ENCODE measurements around the gene FNTB. TPM values are rescaled to one million over a fixed set of nuclear protein-coding genes. Genes with fewer than 3 reads are reported as not detected.
"Not testable (repeated sequence)": the region's sequence is repeated elsewhere in the genome, so short reads cannot be mapped to it uniquely, and the experiment has no call there.

The FNTB gene
- polyA plus RNA-seq, 4 donors = 26.1 to 36.3 (median 30.6) TPM

DNA sequence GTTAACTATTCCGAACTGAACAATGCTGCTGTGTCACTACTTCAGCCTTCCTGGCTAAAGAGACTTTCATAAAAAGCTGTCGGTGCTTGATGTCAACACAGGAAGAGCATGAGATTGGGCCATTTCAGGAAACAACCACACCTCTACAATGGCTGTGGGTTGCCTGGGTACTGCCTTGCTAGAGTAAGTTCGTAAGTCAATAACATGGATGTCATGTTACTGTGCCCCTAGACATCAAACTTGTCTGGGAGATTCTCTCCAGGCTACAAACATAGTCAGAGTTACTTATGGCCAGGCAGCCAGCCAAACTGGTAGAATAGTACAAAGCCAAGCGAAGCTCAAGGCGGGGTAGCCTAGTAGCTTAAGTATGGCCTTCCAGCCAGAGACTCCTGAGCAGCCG, 92.5 kb downstream of the FNTB start:
- no peak for DNase-seq (ENCODE audit: low read depth in 4 of 4, low spot score in 3 of 4)

DNA sequence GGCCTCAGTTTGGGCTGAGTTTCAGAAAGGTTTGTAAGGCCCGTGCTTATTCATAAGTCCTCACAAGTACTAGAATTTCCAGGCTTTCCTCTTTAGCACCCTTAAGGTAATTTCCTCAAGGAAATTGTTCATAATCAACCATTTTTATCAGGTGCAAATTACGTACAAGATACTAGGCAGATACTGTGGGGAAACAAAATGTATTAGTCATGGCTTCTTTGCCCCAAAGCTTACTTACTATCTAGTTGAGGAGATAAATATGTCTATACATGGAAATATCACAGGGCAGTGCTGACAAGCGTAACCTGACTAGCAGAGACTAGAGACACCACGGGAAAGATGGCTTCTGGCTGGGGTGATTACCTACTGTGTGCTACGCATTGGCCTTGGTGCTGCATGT, 93.1 kb downstream of the FNTB start:
- DNase-seq (ENCODE audit: low read depth in 4 of 4, low spot score in 3 of 4) = no peak

DNA sequence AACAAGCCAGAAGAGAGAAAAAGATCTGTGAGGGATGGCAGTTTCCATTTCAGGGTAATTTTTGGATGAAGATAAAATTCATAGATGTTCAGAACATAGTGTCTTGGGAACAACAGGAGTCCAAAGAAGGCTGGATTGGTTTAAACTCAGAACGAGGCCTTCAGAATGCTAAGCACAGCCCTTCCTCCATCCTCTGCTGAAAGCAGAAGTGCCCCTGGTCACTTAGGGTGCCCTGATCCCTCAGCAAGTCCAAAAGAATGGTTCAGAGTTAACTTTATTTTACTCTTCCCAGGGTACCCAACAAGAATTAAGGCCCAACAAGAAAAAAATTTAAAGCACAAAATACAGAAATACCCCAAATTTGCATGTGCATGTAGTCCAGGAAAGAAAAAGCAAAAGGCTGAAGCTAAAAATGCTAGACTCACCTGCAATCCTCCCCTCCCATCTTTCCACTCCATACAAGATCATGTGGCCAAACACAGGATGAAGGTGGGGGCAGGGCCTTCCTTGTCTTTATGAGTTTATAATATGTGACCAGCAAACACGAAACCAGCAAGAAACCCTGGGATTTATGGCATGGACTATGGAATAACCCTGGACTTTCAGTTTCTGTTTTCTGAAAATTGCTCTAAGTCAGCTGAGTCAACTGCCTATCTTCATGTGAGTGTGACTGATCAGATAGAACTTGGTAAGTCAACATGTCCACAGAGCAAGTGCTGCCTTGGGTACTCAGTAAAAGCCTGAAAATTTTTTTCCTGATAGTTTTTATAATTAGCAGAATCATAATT, 94.5 kb downstream of the FNTB start:
- DNase-seq (ENCODE audit: low read depth in 4 of 4, low spot score in 3 of 4) = no peak

DNA sequence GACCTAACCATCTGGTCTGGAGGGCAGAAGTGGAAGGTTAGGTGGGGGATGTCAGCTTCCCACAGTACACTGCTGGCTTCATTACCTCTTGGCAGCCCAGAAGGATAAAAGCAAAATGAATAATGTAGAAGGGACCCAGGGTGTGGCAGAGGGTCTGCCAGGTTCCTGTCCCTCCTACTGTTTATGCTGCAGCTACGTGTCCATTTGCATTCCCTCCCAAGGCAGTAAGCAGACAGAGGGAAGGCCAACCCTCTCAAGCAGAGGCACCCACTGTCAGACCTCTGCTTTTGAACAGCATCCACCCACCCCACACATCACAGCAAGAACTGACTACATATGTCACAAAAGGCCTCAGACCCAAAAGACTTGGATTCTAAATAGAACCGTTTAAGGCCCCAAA, 96.2 kb downstream of the FNTB start:
- DNase-seq (ENCODE audit: low read depth in 4 of 4, low spot score in 3 of 4) = no peak

DNA sequence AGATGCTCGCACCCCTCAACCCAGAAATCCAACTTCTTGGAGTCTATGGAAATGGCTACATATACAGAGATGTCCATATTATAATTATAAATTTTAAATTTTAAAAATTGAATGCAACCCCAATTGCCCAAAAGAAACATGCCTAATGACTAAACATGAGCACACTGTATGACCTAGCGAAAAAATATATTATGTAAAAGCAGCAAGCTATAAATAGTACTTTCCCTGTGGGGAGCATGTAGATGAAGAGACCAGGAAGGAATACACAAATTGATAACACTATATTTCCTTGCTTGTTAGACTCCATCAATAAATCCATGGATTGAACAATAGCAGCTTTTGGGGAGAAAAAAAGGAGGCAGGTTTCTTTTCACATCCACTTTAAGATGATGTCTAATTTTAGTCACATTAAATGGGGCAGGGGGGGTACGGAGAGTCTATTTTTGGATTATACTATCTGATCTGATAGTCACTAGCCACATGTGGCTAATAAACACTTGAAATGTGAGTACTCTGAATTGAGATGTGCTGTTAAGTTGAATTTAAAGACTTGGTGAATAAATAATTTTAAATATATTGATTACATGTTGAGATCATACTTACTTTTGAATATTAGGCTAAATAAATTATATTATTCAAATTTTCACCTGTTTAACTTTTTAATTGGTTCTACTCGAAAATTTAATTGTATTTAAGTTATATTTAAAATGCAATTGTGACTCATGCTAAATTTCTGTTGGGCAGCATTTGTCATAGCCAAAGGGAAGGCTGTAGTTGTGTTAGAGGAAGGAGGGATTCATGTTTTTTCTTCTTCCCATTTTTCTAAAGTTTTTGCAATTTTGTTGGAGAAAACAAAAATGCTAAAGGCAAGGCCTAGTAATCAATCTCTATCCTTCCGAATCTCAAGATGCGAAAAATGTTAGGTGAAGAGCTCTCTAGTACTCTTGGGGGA, 98.1 kb downstream of the FNTB start:
- DNase-seq (ENCODE audit: low read depth in 4 of 4, low spot score in 3 of 4) = no peak

DNA sequence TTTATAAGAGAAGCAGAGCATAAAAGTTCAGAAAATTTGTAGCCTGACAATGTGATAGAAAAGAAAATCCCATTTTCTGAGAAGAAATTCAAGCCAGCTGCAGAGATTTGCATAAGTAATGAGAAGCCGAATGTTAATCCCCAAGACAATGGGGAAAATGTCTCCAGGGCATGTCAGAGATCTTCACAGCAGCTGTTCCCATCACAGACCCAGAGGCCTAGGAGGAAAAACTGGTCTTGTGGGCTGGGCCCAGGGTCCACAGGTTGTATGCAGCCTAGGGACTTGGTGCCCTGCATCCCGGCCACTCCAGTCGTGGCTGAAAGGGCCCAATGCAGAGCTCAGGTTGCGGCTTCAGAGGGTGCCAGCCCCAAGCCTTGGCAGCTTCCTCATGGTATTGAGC, 100.0 kb downstream of the FNTB start:
- not testable (repeated sequence) for DNase-seq (ENCODE audit: low read depth in 4 of 4, low spot score in 3 of 4)

DNA sequence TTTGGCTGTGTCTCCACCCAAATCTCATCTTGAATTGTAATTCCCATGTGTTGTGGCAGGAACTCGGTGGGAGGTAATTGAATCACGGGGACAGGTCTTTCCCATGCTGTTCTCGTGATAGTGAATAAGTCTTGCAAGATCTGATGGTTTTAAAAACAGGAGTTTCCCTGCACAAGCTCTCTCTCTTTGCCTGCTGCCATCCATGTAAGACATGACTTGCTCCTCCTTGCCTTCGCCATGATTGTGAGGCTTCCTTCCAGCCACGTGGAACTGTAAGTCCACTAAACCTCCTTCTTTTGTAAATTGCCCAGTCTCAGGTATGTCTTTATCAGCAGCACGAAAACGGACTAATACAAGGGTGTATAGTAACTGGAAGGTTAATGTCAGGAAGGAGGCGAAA, 101.1 kb downstream of the FNTB start:
- DNase-seq (ENCODE audit: low read depth in 4 of 4, low spot score in 3 of 4) = not testable (repeated sequence)

DNA sequence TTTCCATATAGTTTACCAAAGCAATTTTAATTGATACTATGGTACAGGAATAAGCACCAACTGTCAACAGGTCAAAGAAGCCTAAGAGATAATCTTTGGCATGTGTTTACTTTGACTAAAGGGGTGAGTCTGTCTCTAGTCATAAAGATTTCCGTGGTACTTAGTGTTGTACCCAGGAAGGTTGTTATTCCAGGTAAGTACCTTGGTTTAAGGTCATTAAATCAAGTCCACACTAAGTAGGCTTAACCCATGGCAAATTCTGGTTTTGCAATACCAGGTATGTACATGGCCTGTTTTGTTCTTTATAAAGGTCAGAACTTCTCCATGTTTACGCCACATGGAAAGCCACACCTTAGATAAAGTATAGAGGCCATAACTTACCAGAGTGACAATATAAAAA, 105.7 kb downstream of the FNTB start:
- DNase-seq (ENCODE audit: low read depth in 4 of 4, low spot score in 3 of 4) = no peak

DNA sequence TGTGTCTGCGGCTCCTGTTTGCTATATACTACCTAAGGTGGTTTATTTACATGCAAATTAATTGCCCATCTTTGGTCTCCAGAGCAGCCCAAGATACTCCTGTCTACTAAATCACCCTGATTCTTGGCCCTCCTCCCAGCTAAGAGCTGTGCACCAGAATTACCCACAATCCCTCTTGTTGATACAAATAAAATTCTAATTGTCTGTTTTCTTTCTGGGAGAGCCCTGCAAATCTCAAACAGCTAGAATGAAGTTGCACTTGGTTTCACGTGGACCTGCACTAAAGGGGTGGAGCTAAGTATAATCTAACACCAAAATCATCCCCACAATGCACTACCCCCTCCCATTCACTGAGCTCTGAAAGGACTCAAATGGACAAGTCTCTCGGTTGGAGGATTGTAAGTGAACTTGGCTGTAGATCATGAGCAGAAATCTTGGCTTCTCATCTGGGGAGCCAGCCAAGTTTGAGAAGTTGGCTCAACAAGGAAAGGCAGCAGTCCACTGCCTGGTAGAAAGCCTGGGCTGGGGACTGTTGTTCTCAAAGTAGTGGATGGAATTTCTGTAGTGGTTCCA, 109.0 kb downstream of the FNTB start:
- no peak for DNase-seq (ENCODE audit: low read depth in 4 of 4, low spot score in 3 of 4)

DNA sequence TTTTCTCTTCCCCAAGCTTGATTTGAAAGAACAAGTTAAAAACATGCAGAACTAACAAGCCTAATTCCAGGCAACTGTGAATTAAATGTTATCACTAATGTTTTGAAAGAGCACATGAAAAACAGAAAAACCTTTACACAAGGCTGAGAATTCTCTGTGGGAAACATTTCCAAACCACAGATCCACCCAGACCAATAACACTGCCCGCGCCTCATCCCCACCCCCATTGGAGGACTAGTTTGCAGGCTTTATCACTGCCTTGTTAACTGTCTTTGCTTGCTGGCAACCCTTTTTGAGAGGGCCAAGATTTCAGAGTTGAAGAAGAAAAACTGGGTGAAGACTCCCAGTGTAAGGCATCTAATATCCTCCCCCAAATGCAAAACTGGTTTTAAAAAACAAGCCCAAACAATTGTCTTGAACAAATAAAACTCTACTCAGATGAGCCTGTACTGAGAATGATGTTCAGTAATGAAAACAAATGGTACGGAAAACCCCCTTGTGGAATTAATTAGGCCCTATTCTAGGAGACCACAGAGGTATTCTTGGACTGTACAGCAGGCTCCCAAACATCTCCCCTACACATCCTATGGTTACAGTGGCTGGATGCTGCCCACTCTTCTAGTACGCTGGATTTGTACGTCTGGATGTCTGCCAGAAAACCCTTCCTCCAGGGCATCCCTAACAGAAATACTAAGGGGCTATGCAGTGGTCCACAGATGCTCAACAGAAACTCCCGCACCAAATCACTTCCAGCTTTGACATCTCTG, 109.8 kb downstream of the FNTB start:
- no peak for DNase-seq (ENCODE audit: low read depth in 4 of 4, low spot score in 3 of 4)

DNA sequence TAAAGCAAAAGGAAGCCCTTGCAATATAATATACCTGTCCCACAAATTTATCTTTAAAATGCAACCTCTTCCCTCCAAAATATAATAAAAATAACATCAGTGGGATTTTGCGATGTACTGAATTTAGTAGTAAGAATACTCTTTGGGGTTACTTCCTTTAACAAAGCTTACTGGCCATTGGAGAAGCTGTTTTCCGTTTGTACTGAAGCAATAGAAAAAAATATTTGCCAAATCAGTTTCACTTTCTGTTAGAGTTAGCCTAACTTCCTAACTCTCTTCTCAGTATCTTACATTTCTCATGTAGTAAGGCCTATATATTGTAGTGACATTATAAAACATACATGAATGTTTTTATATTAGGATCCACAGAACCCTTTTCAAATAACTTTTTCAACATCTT, 111.9 kb downstream of the FNTB start:
- DNase-seq (ENCODE audit: low read depth in 4 of 4, low spot score in 3 of 4) = no peak

DNA sequence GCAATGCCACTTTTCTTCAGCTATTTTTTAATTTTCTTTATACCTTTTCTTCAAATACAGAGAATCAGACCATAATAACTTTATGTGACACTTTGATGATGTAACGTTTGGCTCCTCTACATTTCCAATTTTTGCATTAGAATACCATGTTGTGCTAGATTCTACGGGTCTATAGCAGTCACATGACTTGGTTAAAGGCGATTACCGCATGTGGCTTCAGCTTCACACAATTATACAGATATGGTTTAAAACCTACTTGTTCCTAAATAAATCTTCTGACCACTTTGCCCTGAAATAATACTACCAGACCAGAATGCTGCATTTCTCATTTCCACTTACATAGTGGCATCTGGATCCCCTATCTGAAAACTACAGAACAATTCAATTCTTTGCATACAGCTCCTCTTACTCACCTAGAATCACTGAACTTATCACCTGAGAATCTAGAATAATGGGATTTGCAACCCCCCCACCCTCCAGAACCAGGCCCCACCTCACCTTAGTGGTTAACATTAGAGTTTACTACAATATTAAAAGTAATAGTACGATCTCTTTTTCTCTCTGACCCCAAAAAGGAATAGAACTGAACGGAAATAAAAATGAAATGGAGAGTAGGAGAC, 114.3 kb downstream of the FNTB start:
- DNase-seq (ENCODE audit: low read depth in 4 of 4, low spot score in 3 of 4) = no peak

DNA sequence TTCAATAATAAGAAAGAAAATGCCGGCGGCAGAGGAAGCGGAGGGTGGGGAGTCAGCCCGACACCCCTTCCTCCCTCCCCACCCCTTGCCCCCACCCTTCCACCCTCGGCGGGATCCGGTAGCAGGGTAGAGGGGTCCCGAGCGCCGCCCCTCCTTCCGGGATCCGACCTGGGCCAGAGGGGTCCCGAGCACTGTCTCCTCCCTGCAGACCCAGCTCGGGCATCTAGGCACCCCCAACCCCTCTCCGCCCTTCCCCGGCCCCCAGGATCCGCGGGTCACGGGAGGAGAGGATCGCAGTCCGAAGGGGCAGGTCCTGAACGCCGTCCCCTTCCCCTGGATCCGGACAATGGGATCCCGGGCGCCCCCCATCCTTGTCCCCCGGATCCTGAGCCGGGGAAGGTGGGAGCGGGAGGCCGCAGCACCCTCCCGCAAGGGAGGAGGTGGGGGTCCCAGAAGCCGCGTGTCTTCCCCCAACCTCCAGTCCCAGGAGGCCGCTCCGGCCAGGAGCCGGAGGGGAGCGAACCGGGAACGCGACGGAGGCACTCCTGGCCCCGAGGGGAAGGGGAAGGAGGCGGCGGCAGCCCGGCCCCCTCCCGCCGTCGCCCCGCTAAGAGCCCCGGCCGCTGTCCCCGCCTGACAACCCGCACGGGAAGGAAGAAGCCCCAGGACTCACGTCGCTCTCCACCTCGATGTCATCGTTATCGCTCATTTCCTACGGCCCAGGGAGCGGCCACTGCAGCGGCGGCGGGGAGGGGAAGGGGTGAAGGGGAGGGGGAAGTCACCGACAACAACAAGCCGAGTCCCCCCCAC, 115.1 kb downstream of the FNTB start:
- peak in 1 of 4 donors; percentile 13 for DNase-seq (ENCODE audit: low read depth in 4 of 4, low spot score in 3 of 4)

DNA sequence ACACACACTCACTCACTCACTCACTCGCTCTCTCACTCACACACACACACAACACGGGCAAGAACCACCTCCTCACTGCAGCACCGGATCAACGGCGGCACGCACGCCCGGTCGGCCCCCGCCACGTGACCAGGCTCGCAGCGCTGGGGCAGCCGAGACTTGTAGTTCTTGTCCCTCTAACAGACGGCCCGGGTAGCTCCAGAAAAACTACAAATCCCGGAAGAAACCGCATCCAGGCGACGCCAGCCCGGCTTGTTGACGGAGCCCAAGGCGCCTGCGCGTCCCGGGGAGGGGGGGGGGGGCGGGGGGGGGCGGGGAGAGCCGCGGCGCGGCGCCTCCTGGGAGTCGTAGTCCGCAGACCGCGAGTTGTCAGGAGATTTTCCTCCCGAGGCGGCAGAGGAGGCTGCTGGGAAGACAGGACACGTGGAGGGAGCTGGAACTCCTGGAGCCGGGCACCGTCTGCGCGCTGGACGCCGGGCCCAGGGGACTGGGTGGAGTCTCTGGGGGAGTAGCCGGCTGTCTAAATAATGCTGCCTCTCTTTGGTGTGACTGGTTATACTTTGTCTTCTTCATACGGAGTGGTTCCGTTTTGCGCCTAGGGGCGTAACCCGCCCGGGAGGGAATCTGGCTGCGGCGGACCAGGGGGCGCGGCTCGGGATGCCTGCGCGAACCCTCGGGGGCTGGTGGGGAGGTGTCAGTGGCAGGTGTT, 115.9 kb downstream of the FNTB start, which contains the start of gene MAX:
Gene MAX (minus strand): TSS at position 77 of the 709 bp plus-strand sequence. CDS start 178 bp downstream, outside the sequence.
- DNase-seq (ENCODE audit: low read depth in 4 of 4, low spot score in 3 of 4) = peak; percentile 88 to 96 (median 94)

DNA sequence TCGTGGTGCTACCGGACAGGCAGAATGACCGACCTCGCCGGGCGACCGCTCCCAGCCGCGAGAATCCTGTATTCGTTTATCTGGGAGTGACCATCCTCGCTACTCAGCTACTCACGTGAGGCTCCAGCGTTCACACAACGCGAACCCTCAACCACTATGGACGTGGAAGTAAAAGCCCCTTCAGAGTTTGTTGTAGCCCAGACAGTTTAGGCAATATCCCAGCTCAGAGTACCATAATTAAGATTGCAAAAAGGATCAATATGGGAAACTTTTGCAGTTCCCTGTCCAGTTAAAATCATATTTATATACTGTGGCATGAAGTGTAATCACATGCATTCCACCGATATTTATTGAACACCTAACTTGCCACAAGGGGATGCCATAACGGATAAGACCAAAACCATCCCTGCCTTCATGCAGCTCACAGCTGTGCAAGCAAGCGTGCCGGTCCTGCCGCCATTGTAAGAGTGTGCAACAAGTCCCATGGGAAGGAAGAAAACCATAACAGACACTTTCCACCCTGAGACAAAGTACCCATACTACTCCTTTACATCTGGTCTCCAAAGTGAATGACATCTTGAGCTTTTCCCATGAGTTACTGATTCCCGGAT, 116.6 kb downstream of the FNTB start:
- DNase-seq (ENCODE audit: low read depth in 4 of 4, low spot score in 3 of 4) = peak in 1 of 4 donors; percentile 12

DNA sequence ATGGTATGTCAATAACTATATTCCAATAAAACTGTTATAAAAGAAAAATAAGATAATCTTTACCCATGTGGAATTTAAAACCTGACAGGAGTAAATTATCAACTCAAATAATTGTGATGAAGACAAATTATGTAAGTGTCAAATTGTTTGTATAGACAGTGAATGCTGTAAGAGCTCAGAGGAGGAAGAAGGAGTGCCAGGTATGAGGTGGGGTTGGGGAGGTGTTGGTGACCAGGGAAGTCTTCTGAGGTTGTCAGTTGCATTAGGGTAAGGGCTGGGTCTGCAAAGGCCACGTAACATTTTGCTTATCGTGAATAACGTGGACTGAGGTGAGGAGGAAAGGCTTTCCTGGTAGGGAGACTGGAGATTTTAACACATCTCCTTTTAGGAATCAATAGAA, 118.1 kb downstream of the FNTB start:
- DNase-seq (ENCODE audit: low read depth in 4 of 4, low spot score in 3 of 4) = no peak

DNA sequence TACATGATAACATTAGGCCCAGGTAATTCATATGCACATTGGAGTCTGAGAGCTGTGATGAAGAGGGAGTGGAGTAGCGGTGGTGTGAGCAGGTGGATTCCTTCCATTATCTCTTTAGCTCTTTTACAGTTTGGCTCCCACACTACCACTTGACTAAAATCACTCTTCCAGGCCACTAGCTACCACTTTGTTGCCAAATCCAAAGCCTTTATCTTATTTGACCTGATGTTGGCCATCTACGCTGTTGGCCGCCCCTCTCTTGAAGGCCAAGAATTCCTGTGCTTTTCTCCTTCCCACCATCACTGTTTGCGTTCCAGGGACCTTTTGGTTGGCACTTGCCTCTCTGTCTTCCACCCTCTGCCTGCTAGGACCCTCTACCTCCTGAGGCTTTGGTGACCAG, 119.6 kb downstream of the FNTB start:
- DNase-seq (ENCODE audit: low read depth in 4 of 4, low spot score in 3 of 4) = no peak

DNA sequence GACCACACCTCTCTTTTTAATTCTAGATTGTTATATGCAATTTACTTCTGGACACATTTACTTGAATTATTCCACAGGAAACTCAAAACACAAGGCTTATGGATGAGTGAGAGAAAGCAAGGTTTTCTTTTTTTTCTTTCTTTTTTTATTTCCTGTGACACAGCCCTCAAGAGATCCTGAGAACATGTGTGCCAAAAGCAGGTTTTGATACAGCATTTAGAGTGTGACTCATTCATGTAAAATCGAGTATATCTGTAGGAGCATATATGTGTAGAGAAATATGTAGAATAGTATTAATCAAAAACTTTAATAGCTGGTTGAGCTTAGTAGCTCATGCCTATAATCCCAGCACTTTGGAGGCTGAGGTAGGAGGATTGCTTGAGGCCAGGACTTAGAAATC, 120.0 kb downstream of the FNTB start:
- DNase-seq (ENCODE audit: low read depth in 4 of 4, low spot score in 3 of 4) = no peak
